GM18868 (cell line): ENCODE results near the gene NUP205.

ENCODE experiments used
- ATAC-seq: cut with Tn5 transposase; IDR thresholded peaks from one replicate; pipeline ENCODE4 v1.9.1; 2021; ENCODE audit warnings: mild to moderate bottlenecking, moderate library complexity; ENCODE audit not compliant: unreplicated experiment

NUP205 gene, protein sequence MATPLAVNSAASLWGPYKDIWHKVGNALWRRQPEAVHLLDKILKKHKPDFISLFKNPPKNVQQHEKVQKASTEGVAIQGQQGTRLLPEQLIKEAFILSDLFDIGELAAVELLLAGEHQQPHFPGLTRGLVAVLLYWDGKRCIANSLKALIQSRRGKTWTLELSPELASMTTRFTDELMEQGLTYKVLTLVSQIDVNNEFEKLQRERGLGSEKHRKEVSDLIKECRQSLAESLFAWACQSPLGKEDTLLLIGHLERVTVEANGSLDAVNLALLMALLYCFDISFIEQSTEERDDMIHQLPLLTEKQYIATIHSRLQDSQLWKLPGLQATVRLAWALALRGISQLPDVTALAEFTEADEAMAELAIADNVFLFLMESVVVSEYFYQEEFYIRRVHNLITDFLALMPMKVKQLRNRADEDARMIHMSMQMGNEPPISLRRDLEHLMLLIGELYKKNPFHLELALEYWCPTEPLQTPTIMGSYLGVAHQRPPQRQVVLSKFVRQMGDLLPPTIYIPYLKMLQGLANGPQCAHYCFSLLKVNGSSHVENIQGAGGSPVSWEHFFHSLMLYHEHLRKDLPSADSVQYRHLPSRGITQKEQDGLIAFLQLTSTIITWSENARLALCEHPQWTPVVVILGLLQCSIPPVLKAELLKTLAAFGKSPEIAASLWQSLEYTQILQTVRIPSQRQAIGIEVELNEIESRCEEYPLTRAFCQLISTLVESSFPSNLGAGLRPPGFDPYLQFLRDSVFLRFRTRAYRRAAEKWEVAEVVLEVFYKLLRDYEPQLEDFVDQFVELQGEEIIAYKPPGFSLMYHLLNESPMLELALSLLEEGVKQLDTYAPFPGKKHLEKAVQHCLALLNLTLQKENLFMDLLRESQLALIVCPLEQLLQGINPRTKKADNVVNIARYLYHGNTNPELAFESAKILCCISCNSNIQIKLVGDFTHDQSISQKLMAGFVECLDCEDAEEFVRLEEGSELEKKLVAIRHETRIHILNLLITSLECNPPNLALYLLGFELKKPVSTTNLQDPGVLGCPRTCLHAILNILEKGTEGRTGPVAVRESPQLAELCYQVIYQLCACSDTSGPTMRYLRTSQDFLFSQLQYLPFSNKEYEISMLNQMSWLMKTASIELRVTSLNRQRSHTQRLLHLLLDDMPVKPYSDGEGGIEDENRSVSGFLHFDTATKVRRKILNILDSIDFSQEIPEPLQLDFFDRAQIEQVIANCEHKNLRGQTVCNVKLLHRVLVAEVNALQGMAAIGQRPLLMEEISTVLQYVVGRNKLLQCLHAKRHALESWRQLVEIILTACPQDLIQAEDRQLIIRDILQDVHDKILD (N-terminal part only)

DNA sequence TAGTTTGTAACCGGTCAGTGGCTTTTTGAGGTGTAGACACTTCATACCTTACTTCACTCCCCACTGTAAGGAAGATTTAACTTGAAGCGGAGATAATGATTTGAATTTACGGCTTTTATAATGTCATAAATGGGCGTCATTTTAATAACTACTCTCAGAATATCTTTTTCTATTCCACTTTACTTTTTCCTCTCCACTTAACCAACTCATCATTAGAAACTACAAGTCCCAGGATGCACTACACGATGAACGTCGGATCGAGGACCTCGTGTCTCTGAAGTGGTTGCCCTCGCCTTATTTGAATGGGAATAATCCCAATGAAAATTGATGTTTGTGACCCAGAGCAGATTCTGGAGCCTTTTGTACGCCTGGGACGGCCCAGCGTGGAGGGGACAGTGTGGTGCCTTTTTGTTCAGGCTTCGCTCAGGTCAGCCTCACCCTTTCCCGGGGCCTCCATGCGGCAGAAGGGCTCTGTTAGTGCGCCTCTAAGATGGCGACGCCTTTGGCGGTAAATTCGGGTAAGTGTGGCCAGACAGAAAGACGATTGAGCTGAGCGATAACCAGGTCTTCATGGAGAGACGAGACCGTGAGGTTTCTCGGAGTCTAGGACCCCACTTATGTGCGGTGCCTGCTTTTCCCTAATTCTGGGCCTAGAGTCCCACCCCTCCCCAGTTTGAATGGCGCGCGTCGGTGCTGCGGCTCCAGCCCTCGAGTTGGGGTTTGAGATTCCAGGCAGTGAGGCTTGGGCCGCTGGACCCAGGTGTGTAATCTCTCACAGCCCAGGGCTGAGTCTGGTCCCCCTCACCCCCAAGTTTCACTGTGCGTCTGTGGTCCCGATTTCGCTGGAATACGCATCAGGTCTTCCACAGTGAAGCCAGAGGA lies at the start of gene NUP205:
Gene NUP205, plus strand, starts transcription at position 463 of the 882 bp plus-strand sequence. Its CDS starts 28 bp downstream, at position 491.
- ATAC-seq = peak; percentile 65

DNA sequence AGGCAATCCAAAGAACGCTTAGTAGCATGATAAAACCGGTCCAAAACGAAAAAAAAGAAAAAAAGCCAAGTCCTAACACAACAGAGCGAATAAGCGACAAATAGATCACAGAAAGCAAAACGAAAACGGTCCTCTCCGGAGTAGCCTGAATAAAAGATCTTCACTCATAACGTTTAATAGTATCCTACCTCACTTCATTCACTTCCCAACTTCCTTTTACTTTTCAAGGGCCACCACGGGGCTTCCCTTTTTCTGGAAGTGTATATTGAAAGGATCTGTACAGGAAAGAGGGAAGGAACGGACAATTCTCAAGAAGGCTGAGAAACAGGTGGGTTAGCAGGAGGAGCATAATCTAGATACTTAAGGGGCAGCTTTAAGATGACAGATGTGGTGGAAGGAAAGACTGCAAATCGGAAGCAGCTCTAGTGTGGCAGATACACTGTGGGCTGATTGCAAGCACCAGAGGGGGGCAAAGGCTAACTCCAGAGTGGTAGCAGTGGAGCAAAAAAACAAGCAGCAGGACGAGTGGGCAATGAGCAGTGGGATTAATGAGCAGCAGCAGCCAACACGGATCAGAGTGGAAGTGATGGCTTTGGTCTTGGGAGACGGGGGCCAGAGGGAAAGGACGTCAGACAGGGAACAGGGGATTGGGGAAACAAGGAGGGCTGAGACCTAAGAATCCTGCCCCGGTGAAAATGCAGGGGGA lies 48.7 kb upstream of the NUP205 start:
- ATAC-seq = peak; percentile 26

GRCh38 chr7:135509589-135509838 lies 48.2 kb upstream of the NUP205 start:
- no peak for ATAC-seq

- ATAC-seq = peak; percentile 94
These were observed 47.7 kb upstream of the NUP205 start, which contains the start of gene CNOT4 for GRCh38 chr7:135509839-135510591. CNOT4 (minus strand) TSS chr7:135510102; CDS start chr7:135438331, 71,771 bp downstream.

GRCh38 chr7:135510592-135511183 lies 47.0 kb upstream of the NUP205 start:
- ATAC-seq = no peak

- ATAC-seq = peak; percentile 35
These were observed 45.4 kb upstream of the NUP205 start for GRCh38 chr7:135512135-135512887.

GRCh38 chr7:135514856-135515255 lies 42.9 kb upstream of the NUP205 start:
- no peak for ATAC-seq

- ATAC-seq = no peak
These were observed 40.7 kb upstream of the NUP205 start for GRCh38 chr7:135517060-135517459.

DNA sequence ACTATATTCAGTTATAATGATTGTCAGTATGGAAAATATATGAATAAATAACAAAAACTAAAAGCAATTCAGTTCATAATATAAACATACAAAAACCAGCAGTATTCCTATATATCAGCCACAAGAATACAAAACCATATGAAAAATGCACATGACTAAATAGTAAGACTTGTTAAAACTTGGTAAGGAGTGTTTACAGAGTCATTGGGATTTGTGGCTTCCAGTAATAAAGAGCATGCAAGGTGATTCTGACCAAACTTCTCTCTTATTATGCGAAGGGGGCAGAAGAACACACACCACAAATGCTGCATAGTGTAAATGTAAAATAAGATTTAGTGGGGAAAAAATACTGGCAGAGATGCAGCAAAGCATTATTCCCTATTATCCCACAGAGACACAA lies 39.0 kb upstream of the NUP205 start:
- ATAC-seq = no peak

DNA sequence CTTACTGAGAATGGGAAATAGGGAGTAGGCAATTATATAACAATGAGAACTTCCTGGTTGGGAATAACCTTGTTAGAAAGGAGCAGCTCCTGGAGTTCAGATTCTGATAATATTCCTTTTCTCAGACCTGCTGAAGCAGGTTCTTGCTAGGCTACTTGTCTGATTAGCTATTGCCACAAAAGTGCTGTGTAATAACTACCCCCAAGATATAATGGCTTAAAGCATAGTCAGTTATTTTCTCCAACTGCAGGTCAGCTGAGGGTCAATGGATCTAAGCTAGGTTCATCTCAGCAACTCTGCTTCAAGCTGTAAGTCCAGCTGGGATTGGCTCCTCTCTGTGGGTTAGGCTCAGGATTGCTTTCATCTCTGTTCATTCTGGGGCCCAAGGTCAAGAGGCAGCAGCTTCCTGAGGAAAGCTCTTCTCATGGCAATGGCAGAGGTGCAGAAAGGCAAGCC lies 38.5 kb upstream of the NUP205 start:
- no peak for ATAC-seq

- no peak for ATAC-seq
These were observed 37.8 kb upstream of the NUP205 start for GRCh38 chr7:135519871-135520270.

GRCh38 chr7:135522509-135522908 lies 35.2 kb upstream of the NUP205 start:
- ATAC-seq = no peak

DNA sequence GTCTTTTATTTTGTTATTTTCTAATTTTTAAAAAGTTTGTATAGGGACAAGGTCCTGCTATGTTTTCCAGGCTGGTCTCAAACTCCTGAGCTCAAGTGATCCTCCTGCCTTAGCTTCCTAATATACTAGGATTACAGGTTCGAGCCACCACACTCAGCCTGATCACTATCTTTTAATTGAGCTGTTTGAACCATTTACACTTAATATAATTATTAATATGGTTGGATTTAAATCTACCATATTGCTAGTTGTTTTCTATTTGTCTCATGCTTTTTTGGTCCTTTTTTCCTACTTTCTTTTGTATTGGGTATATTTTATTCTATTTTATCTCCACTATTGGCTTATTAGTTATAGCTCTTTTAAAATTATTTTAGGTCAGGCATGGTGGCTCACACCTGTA lies 34.6 kb upstream of the NUP205 start:
- no peak for ATAC-seq

DNA sequence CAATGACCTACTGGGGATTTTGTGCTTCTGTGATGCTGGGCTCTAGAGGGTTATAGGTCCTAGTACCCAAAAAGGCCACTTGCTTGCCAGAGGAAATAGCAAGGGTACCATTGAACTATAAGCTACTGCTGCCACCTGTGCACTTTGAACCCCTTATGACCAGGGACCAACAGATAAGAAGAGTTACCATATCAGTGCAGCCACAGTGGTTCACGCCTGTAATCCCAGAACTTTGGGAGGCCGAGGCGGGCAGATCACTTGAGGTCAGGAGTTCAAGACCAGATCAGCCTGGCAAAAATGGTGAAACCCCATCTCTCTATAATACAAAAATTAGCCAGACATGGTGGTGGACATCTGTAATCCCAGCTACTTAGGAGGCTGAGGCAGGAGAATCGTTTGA lies 32.3 kb upstream of the NUP205 start:
- no peak for ATAC-seq

DNA sequence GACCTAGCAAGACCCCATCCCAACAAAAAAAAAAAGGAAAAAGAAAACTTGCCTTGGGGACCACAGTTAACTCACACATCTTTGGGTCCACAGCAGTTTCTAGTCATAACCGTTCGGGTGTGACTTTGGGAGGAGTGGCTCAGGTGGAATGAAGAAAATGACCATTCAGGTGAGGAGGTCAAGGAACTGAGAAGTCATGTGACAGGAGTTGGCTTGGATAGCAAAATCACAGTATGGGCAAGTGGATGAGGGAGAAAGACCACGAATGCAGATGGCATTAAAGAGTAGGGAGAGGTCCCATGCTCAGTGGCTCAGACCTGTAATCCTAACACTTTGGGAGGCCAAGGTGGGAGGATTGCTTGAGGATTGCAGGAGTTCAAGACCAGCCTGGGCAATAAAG lies 30.7 kb upstream of the NUP205 start:
- ATAC-seq = no peak

DNA sequence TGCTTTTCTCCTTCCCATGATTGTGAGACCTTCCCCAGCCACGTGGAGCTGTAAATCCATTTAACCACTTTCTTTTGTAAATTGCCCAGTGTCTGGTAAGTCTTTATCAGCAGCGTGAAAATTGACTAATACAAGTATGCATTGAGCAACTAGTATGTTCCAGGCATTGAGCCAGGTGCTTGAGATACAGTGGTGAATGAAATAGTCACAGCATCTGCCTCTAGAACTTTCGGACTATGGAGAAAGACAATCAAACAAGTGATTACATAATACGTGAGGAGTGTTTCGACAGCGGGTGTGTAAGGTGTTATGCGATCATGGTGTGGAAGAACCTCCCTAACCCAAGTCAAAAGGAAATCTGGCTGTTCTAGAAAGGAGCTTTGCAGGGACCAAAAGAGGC lies 21.6 kb upstream of the NUP205 start:
- no peak for ATAC-seq

DNA sequence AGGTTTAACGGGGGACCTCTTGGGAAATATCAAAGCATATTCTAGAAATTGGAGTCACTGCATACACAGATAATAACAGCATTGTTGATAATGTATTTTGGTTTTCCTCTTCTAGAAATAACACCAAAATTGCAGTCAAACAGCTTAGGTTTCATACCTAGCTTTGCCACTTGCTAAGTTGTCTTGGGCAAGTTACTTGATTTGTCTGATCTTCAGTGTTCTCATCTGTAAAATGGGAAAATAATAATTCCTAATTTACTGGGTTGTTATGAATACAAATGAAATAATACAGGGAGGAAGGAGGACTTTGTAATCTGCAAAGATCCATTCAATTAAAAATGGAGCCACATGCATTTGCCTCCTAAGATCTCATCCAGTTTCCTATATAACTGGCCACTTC lies 20.3 kb upstream of the NUP205 start:
- no peak for ATAC-seq

DNA sequence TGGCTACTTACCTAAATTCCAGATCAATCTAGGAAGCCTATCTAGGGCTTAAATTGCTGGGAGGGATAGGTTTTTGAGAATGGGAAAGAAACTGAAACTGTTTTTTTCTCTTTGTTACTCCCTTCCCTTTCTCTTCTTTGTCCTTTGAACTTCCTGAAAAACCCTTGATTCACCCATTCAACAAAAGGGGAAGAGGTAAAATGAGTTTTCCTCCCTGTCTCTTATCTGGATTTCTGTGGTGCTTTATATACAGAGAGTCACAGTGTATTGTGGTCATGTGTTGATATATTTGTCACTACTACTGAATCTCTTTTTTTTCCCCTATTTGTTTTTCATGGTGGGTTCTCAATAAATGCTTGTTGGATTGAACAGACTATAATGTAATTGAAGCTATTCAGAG lies 19.8 kb upstream of the NUP205 start:
- ATAC-seq = no peak
